IPS-NIHi7 (cell line): ENCODE measurements around the gene TWF2.

Source experiments
- DNase-seq: peaks from one replicate; pipeline ENCODE4 v3.0.0; 2012; ENCODE audit warnings: mixed read lengths; ENCODE audit errors: extremely low spot score

The TWF2 gene

GRCh38 chr3:52222319-52223221, 16.4 kb downstream of the TWF2 start:
- DNase-seq = no peak

- DNase-seq = no peak
These were observed 17.2 kb downstream of the TWF2 start for GRCh38 chr3:52221563-52222318.

GRCh38 chr3:52221141-52221562, 17.8 kb downstream of the TWF2 start:
- no peak for DNase-seq

GRCh38 chr3:52220380-52221026, 18.5 kb downstream of the TWF2 start:
- DNase-seq = peak; percentile 91

GRCh38 chr3:52218937-52219650, 19.9 kb downstream of the TWF2 start:
- no peak for DNase-seq

GRCh38 chr3:52218454-52218853, 20.5 kb downstream of the TWF2 start:
- DNase-seq = no peak

- DNase-seq = no peak
These were observed 20.9 kb downstream of the TWF2 start for GRCh38 chr3:52218026-52218425.

GRCh38 chr3:52217409-52217805, 21.6 kb downstream of the TWF2 start:
- DNase-seq = no peak

- no peak for DNase-seq
These were observed 22.2 kb downstream of the TWF2 start for GRCh38 chr3:52216585-52217408.

GRCh38 chr3:52215351-52215750, 23.6 kb downstream of the TWF2 start:
- no peak for DNase-seq

GRCh38 chr3:52213901-52214300, 25.1 kb downstream of the TWF2 start:
- no peak for DNase-seq

GRCh38 chr3:52213005-52213404, 26.0 kb downstream of the TWF2 start:
- DNase-seq = no peak

GRCh38 chr3:52211268-52211891, 27.6 kb downstream of the TWF2 start:
- DNase-seq = no peak

- DNase-seq = no peak
These were observed 28.4 kb downstream of the TWF2 start for GRCh38 chr3:52210550-52211046.

GRCh38 chr3:52210037-52210436, 28.9 kb downstream of the TWF2 start:
- no peak for DNase-seq

- DNase-seq = no peak
These were observed 30.4 kb downstream of the TWF2 start for GRCh38 chr3:52208556-52208955.

- DNase-seq = no peak
These were observed 33.1 kb downstream of the TWF2 start for GRCh38 chr3:52205727-52206372.

- DNase-seq = no peak
These were observed 34.5 kb downstream of the TWF2 start for GRCh38 chr3:52204337-52205073.

- DNase-seq = no peak
These were observed 35.3 kb downstream of the TWF2 start for GRCh38 chr3:52203701-52204100.
